A549 (cell line): Measurements from ENCODE around the gene GLIPR1L2. TPM values are rescaled to one million over a fixed set of nuclear protein-coding genes. Genes with fewer than 3 reads are reported as not detected.

ENCODE experiments used
- ATAC-seq, 2 experiments: fragments of 200-7000 bp in 1 of 2; fragments of >200 bp in 1 of 2; cut with Nextera tagmentation in 1 of 2; cut with Tn5 transposase in 1 of 2; 3 replicates each; pipeline versions ENCODE4 v1.8.0 to v1.9.1; 2018 to 2020; ENCODE audit warnings: mild to moderate bottlenecking in 1 of 2, moderate library complexity in 1 of 2
- CTCF ChIA-PET: fragments of 300-600 bp; sonication (Branson Sonifier 250); formaldehyde crosslinking; extraction: SDS; loops from one replicate; lab custom pipeline; 2021; ENCODE audit warnings: antibody characterized with exemption, inconsistent platforms; lab: Yijun Ruan, JAX
- POLR2A ChIA-PET: fragments of 350-600 bp; formaldehyde crosslinking; extraction: SDS; loops from one replicate; lab custom pipeline; 2021; ENCODE audit warnings: antibody characterized with exemption, inconsistent platforms; lab: Yijun Ruan, JAX
- DNase-seq, 2 experiments: peaks; one replicate each; pipeline versions ENCODE4 v3.0.0 to v3.0.0-alpha.2; 2011 to 2016; ENCODE audit warnings: low read depth in 1 of 2, low spot score in 1 of 2
- FAIRE-seq: peaks from 2 replicates; lab custom pipeline; 2011; peaks lifted over from hg19 to GRCh38; lab: Jason Lieb, UNC
- H3K27ac ChIP-seq, 2 experiments: fragments of >200 bp; sonication (Bioruptor Twin); formaldehyde crosslinking; 3 replicates each; pipeline ENCODE4 v1.5.1; 2016 to 2017
- H3K4me1 ChIP-seq: fragments of >200 bp; sonication (Bioruptor Twin); formaldehyde crosslinking; 3 replicates; pipeline ENCODE4 v1.6.1; 2016
- H3K4me2 ChIP-seq: fragments of >200 bp; sonication (Bioruptor Twin); formaldehyde crosslinking; 3 replicates; pipeline ENCODE4 v1.6.1; 2016
- H3K4me3 ChIP-seq: fragments of >200 bp; sonication (Bioruptor Twin); formaldehyde crosslinking; 3 replicates; pipeline ENCODE4 v1.5.1; 2016
- H3K9me3 ChIP-seq: fragments of >200 bp; sonication (Bioruptor Twin); formaldehyde crosslinking; 3 replicates; pipeline ENCODE4 v1.6.1; 2016
- CBX2 ChIP-seq: fragments of 200-600 bp; sonication (generic); IDR thresholded peaks from 2 replicates; pipeline ENCODE4 v1.6.1; 2016; ENCODE audit warnings: low read depth, mild to moderate bottlenecking, borderline replicate concordance
- CEBPB ChIP-seq, 2 experiments: fragments of >200 bp in 1 of 2; sonication (Bioruptor Twin) in 1 of 2; formaldehyde crosslinking in 1 of 2; IDR thresholded peaks; 2 replicates each; pipeline ENCODE4 v1.6.1; 2012 to 2016
- EP300 ChIP-seq, 2 experiments: fragments of >200 bp; sonication (Bioruptor Twin); formaldehyde crosslinking; IDR thresholded peaks; 2 replicates in 1 of 2; 3 replicates in 1 of 2; pipeline ENCODE4 v1.6.1; 2016 to 2017
- GATA3 ChIP-seq: IDR thresholded peaks from 2 replicates; pipeline ENCODE4 v1.6.1; 2012; ENCODE audit warnings: borderline replicate concordance
- HOXB13 ChIP-seq: fragments of 250-450 bp; sonication (Bioruptor Pico); IDR thresholded peaks from 2 replicates; pipeline ENCODE4 v1.5.0; 2020; ENCODE audit warnings: low read depth, mild to moderate bottlenecking, moderate library complexity
- JUN ChIP-seq, 2 experiments: fragments of >200 bp; sonication (Bioruptor Twin); formaldehyde crosslinking; IDR thresholded peaks; 2 replicates in 1 of 2; 3 replicates in 1 of 2; pipeline ENCODE4 v1.6.1; 2016 to 2017
- JUNB ChIP-seq: fragments of >200 bp; sonication (Bioruptor Twin); formaldehyde crosslinking; IDR thresholded peaks from 2 replicates; pipeline ENCODE4 v1.6.1; 2016
- MAFK ChIP-seq: fragments of 450-650 bp; IDR thresholded peaks from 2 replicates; pipeline ENCODE4 v1.6.1; 2014; ENCODE audit not compliant: partially characterized antibody
- WGBS: methylation state at CpG from one replicate; pipeline ENCODE4 v1.1.6; 2017; ENCODE audit errors: missing lambda C conversion rate; 5-methylcytosine and 5-hydroxymethylcytosine counted together
- polyA plus RNA-seq, 4 experiments: library from polyadenylated mRNA; depleted of rRNA in 3 of 4; stranded (reverse); fragments of >200 nt; fragmentation: RNase III in 1 of 4; extraction: RNeasy Plus Mini Kit Qiagen cat#74134 plus additional on column Dnase treatment in 1 of 4; gene quantifications; 2 replicates in 3 of 4; 3 replicates in 1 of 4; pipeline ENCODE4 v1.2.3, GENCODE V29; 2011 to 2017
- TF ChIP-seq, protein P1 (sequence below): fragments of 200-600 bp; sonication (generic); IDR thresholded peaks from 2 replicates; pipeline ENCODE4 v1.6.1; 2016; ENCODE audit warnings: antibody characterized with exemption, mild to moderate bottlenecking, moderate library complexity
- TF ChIP-seq, protein P2 (sequence below): fragments of >200 bp; sonication (Bioruptor Twin); formaldehyde crosslinking; IDR thresholded peaks from 2 replicates; pipeline ENCODE4 v1.6.1; 2016
- TF ChIP-seq, protein P3 (sequence below): IDR thresholded peaks from 2 replicates; pipeline ENCODE4 v1.6.1; 2012

GLIPR1L2 gene
- polyA plus RNA-seq, 2 of the 4 experiments (the other 2 are of a cell fraction), result 0.40 to 0.90 TPM

DNA sequence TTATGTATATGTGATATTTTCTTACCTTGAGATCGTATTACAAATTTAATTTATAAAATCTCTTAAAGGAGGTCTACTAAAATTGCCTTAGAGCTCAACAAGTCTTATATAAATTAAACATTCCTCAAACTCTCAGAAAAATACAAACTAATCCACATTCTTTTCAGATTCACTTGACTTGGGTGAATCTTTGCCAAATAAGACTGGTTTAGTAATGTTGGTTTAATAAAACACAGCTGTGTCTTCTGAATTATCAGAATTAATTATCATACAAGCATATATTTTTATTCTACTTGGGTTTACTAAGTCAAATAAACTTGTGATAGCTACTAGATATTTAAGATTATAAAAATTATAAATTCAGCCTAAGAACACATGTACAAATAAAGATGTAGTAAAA lies 13.3 kb downstream of the GLIPR1L2 start (continued):
- TF ChIP-seq, protein P1, sequence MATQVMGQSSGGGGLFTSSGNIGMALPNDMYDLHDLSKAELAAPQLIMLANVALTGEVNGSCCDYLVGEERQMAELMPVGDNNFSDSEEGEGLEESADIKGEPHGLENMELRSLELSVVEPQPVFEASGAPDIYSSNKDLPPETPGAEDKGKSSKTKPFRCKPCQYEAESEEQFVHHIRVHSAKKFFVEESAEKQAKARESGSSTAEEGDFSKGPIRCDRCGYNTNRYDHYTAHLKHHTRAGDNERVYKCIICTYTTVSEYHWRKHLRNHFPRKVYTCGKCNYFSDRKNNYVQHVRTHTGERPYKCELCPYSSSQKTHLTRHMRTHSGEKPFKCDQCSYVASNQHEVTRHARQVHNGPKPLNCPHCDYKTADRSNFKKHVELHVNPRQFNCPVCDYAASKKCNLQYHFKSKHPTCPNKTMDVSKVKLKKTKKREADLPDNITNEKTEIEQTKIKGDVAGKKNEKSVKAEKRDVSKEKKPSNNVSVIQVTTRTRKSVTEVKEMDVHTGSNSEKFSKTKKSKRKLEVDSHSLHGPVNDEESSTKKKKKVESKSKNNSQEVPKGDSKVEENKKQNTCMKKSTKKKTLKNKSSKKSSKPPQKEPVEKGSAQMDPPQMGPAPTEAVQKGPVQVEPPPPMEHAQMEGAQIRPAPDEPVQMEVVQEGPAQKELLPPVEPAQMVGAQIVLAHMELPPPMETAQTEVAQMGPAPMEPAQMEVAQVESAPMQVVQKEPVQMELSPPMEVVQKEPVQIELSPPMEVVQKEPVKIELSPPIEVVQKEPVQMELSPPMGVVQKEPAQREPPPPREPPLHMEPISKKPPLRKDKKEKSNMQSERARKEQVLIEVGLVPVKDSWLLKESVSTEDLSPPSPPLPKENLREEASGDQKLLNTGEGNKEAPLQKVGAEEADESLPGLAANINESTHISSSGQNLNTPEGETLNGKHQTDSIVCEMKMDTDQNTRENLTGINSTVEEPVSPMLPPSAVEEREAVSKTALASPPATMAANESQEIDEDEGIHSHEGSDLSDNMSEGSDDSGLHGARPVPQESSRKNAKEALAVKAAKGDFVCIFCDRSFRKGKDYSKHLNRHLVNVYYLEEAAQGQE, result no peak
- TF ChIP-seq CBX2, result no peak

DNA sequence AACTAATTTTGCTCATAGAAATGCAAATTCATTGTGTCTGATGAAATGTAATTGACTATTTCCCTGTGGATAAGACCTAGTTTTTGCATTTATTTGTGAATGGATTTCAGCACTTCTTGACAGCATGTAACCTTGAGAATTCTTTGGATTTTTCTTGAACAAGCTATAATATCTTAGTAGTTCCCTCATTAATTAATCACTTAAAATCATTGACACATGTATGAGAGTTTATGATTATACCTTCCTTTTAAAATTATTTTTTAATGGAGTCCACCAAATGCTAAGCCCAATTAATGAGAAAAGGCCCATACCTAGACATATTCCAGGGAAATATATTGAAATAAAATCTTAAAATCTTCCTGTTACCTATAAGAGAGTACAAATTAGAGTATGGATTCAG lies 16.8 kb downstream of the GLIPR1L2 start:
- ATAC-seq (no peak), FAIRE-seq (no peak), DNase-seq (no peak)
- H3K4me1 ChIP-seq, result no peaks in the 10 kb centered on the region
- no peak overlapping the region for H3K27ac ChIP-seq
- ChIA-PET POLR2A (no interaction called here), CTCF (interaction anchor here (4.4 kb wide), 1 partner anchor 16 kb away, joined by 18 read pairs; the partner anchor contains the start of gene GLIPR1L2)
- no peaks in the 10 kb centered on the region for H3K9me3 ChIP-seq
- H3K4me3 ChIP-seq, result no peak overlapping the region
- no peak overlapping the region for H3K4me2 ChIP-seq
- TF ChIP-seq, protein P2, sequence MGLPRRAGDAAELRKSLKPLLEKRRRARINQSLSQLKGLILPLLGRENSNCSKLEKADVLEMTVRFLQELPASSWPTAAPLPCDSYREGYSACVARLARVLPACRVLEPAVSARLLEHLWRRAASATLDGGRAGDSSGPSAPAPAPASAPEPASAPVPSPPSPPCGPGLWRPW, result no peak
- no peak for TF ChIP-seq JUN (IDR thresholded peaks at IDR 0.05)
- no peak for TF ChIP-seq CEBPB (IDR thresholded peaks at IDR 0.05)
- TF ChIP-seq JUNB, result no peak
- TF ChIP-seq GATA3, result no peak
- no peak for TF ChIP-seq EP300 (IDR thresholded peaks at IDR 0.05)
- TF ChIP-seq, protein P1, result no peak

DNA sequence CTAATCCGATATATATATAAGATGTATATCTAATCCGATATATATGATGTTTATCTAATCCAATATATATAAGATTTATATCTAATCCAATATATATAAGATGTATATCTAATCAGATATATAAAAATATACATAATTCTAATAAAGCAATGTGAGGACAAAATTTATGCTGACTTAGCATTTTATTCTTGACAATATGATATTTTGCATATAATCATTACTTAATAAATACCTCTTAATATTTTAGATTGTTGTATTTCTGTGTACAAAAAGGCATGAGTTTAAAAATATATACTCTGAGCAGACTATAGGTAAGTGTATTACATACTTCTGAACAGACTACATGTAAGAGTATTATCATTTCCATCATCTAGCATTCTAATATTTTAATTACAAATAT lies 18.9 kb downstream of the GLIPR1L2 start:
- POLR2A ChIA-PET, result no interaction called here
- DNase-seq, result no peak
- CTCF ChIA-PET, result no interaction called here
- peak; percentile 68 for FAIRE-seq
- Histone ChIP-seq H3K27ac (no peak overlapping the region), H3K4me1 (no peaks in the 10 kb centered on the region), H3K9me3 (no peaks in the 10 kb centered on the region), H3K4me3 (no peak overlapping the region), H3K4me2 (no peak overlapping the region)
- TF ChIP-seq, protein P1, result no peak
- peak; percentile 95 for TF ChIP-seq MAFK
- no peak for TF ChIP-seq HOXB13 (CRISPR knock-in tag)
- TF ChIP-seq, protein P3, sequence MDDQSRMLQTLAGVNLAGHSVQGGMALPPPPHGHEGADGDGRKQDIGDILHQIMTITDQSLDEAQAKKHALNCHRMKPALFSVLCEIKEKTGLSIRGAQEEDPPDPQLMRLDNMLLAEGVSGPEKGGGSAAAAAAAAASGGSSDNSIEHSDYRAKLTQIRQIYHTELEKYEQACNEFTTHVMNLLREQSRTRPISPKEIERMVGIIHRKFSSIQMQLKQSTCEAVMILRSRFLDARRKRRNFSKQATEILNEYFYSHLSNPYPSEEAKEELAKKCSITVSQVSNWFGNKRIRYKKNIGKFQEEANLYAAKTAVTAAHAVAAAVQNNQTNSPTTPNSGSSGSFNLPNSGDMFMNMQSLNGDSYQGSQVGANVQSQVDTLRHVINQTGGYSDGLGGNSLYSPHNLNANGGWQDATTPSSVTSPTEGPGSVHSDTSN, result no peak
- no peak for ATAC-seq
- WGBS, result 56% methylated on average over 2 of the region's 2 CpGs
